NT2/D1 (cell line): ENCODE data around the gene CACNA1I.
A peak's percentile ranks its signal among the peaks of the same experiment; 100 is the strongest.

Experiments
- DNase-seq: peaks from one replicate; pipeline ENCODE4 v3.0.0-alpha.2; 2011; ENCODE audit warnings: low read depth, low spot score
- H3K27me3 ChIP-seq: 2 replicates; pipeline ENCODE4 v1.6.0; 2011; ENCODE audit warnings: mild to moderate bottlenecking; ENCODE audit not compliant: insufficient read length, insufficient read depth
- H3K36me3 ChIP-seq: 2 replicates; pipeline ENCODE4 v1.6.1; 2011; ENCODE audit warnings: mild to moderate bottlenecking, low read length, mixed read lengths; ENCODE audit not compliant: insufficient read depth, insufficient read length
- H3K4me1 ChIP-seq: 2 replicates; pipeline ENCODE4 v1.5.1; 2011; ENCODE audit not compliant: insufficient read depth, insufficient read length
- H3K4me3 ChIP-seq: 2 replicates; pipeline ENCODE4 v1.5.1; 2011; ENCODE audit warnings: low read depth; ENCODE audit not compliant: insufficient read length
- H3K9ac ChIP-seq: 2 replicates; pipeline ENCODE4 v1.6.0; 2011; ENCODE audit warnings: low read depth; ENCODE audit not compliant: insufficient read length
- H3K9me3 ChIP-seq: 2 replicates; pipeline ENCODE4 v1.5.1; 2011; ENCODE audit warnings: mild to moderate bottlenecking, low read length; ENCODE audit not compliant: insufficient read depth
- SUZ12 ChIP-seq: IDR thresholded peaks from 2 replicates; pipeline ENCODE4 v1.6.1; 2011; ENCODE audit not compliant: insufficient read length, insufficient read depth; ENCODE audit errors: extremely low read depth
- YY1 ChIP-seq: IDR thresholded peaks from 2 replicates; pipeline ENCODE4 v1.6.1; 2011; ENCODE audit not compliant: insufficient read length, insufficient read depth
- ZNF274 ChIP-seq: IDR thresholded peaks from 2 replicates; pipeline ENCODE4 v1.6.1; 2011; ENCODE audit warnings: mild to moderate bottlenecking, low read depth, low read length

The CACNA1I gene

GRCh38 chr22:39537975-39538374, 32.6 kb upstream of the CACNA1I start:
- TF ChIP-seq ZNF274 (no peak), SUZ12 (no peak), YY1 (no peak)
- Histone ChIP-seq H3K9me3 (no peaks in the 10 kb centered on the region), H3K27me3 (no peaks in the 10 kb centered on the region), H3K4me3 (no peak overlapping the region), H3K36me3 (no peaks in the 10 kb centered on the region), H3K4me1 (peaks cover 20% of the 10 kb centered on the region), H3K9ac (no peak overlapping the region)
- DNase-seq, result no peak

- no peak overlapping the region for H3K9ac ChIP-seq
- H3K27me3 ChIP-seq, result peaks cover 20% of the 10 kb centered on the region
- H3K36me3 ChIP-seq, result no peaks in the 10 kb centered on the region
- TF ChIP-seq SUZ12 (no peak), ZNF274 (no peak), YY1 (no peak)
- no peak for DNase-seq
- no peaks in the 10 kb centered on the region for H3K9me3 ChIP-seq
- no peak overlapping the region for H3K4me3 ChIP-seq
- peaks cover 6% of the 10 kb centered on the region for H3K4me1 ChIP-seq
These were observed 27.5 kb upstream of the CACNA1I start for GRCh38 chr22:39543095-39543494.

- H3K36me3 ChIP-seq, result no peaks in the 10 kb centered on the region
- no peaks in the 10 kb centered on the region for H3K4me1 ChIP-seq
- peak; percentile 63 for DNase-seq
- H3K9ac ChIP-seq, result no peak overlapping the region
- no peaks in the 10 kb centered on the region for H3K9me3 ChIP-seq
- no peak overlapping the region for H3K4me3 ChIP-seq
- H3K27me3 ChIP-seq, result peaks cover 22% of the 10 kb centered on the region
- TF ChIP-seq ZNF274 (no peak), SUZ12 (no peak), YY1 (no peak)
These were observed 24.9 kb upstream of the CACNA1I start for GRCh38 chr22:39545386-39546365.

- Histone ChIP-seq H3K36me3 (no peaks in the 10 kb centered on the region), H3K27me3 (peaks cover 24% of the 10 kb centered on the region), H3K4me1 (no peaks in the 10 kb centered on the region), H3K9ac (no peak overlapping the region), H3K9me3 (no peaks in the 10 kb centered on the region), H3K4me3 (no peak overlapping the region)
- no peak for DNase-seq
- no peak for TF ChIP-seq ZNF274
- no peak for TF ChIP-seq SUZ12
- TF ChIP-seq YY1, result no peak
These were observed 23.5 kb upstream of the CACNA1I start for GRCh38 chr22:39546889-39547586.

GRCh38 chr22:39547587-39547947, 23.0 kb upstream of the CACNA1I start:
- Histone ChIP-seq H3K27me3 (peaks cover 24% of the 10 kb centered on the region), H3K9me3 (no peaks in the 10 kb centered on the region), H3K9ac (no peak overlapping the region), H3K36me3 (no peaks in the 10 kb centered on the region), H3K4me1 (no peaks in the 10 kb centered on the region), H3K4me3 (no peak overlapping the region)
- TF ChIP-seq ZNF274, result no peak
- no peak for DNase-seq

GRCh38 chr22:39553429-39553828, 17.1 kb upstream of the CACNA1I start:
- no peaks in the 10 kb centered on the region for H3K36me3 ChIP-seq
- no peak overlapping the region for H3K4me3 ChIP-seq
- H3K9me3 ChIP-seq, result no peaks in the 10 kb centered on the region
- peaks cover 4% of the 10 kb centered on the region for H3K4me1 ChIP-seq
- H3K9ac ChIP-seq, result no peak overlapping the region
- DNase-seq, result no peak
- peaks cover 32% of the 10 kb centered on the region for H3K27me3 ChIP-seq
- no peak for TF ChIP-seq SUZ12
- TF ChIP-seq YY1, result no peak
- no peak for TF ChIP-seq ZNF274

GRCh38 chr22:39554151-39554550, 16.4 kb upstream of the CACNA1I start:
- Histone ChIP-seq H3K9ac (no peak overlapping the region), H3K36me3 (no peaks in the 10 kb centered on the region), H3K9me3 (no peaks in the 10 kb centered on the region), H3K4me1 (peaks cover 7% of the 10 kb centered on the region), H3K27me3 (peaks cover 40% of the 10 kb centered on the region), H3K4me3 (no peak overlapping the region)
- no peak for DNase-seq
- no peak for TF ChIP-seq SUZ12
- TF ChIP-seq ZNF274, result no peak
- TF ChIP-seq YY1, result no peak
